AG08396 (cell line): ENCODE data around the gene MIPOL1.
A peak's percentile ranks its signal among the peaks of the same experiment; 100 is the strongest.
"Not testable (repeated sequence)": the region's sequence is repeated elsewhere in the genome, so short reads cannot be mapped to it uniquely, and the experiment has no call there.

Experiments used
- DNase-seq: peaks from one replicate; pipeline ENCODE4 v3.0.0; 2012; ENCODE audit warnings: low spot score, mixed read lengths

MIPOL1 gene

GRCh38 chr14:37284760-37285159 is 87.0 kb downstream of the MIPOL1 start:
- DNase-seq: no peak

- no peak for DNase-seq
These were observed 87.5 kb downstream of the MIPOL1 start for GRCh38 chr14:37285220-37285619.

DNA sequence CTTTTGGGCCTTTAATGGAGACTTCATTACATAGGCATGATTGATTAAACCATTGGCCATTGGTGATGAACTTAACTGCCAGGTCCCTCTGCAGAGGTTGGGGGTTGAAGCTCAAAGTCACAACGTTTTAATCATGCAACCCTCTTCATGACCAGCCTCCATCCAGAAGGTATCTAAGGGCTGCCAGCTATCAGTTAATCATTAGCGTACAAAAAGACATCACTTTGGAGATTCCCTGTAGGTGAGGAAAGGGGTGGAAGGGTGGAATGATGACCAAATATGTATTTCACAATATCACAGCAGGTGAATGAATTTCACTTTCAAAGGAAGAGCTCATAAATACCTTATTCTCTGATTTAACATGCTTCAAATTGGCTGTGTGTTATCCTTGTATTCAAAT is 92.0 kb downstream of the MIPOL1 start:
- DNase-seq: no peak

- not testable (repeated sequence) for DNase-seq
These were observed 97.5 kb downstream of the MIPOL1 start for GRCh38 chr14:37295262-37295661.

DNA sequence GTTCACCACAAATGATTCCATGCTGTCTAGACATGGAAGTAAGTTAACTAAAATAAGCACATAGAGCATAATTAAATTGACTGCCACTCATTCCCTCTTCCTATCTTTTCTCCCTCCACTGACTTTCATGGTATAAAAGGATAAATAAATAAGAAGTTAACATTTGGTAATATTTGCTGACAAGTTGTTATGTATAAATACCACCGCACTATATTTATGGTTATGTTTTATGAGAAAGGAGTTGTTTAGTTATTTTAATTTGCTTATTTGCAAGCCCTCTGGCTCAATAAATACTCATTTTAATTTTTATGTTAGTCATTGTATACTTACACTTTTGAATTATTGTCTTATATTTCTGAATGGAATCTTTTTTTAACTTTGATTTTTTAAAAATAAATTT is 113.5 kb downstream of the MIPOL1 start:
- DNase-seq: no peak

- DNase-seq: no peak
These were observed 121.2 kb downstream of the MIPOL1 start for GRCh38 chr14:37318938-37319337.

DNA sequence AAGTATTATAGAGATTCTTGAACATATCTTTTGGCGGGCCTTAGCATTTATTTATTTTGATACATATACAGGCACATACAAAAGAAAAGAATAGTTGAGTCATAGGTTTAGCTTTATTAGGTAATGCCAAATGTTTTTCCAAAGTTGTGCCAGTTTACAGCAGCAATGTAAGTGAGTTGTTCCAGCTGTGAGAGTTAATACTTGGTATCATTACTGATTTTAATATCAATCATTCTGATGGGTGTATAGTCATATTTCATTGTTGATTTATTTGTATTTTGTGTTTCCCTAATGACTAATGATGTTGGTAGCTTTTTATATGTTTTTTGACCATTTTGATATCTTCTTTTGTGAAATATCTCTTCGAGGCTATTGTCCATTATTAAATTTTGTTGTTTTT is 122.4 kb downstream of the MIPOL1 start:
- DNase-seq: no peak

GRCh38 chr14:37325332-37325731 is 127.6 kb downstream of the MIPOL1 start:
- DNase-seq: no peak

DNA sequence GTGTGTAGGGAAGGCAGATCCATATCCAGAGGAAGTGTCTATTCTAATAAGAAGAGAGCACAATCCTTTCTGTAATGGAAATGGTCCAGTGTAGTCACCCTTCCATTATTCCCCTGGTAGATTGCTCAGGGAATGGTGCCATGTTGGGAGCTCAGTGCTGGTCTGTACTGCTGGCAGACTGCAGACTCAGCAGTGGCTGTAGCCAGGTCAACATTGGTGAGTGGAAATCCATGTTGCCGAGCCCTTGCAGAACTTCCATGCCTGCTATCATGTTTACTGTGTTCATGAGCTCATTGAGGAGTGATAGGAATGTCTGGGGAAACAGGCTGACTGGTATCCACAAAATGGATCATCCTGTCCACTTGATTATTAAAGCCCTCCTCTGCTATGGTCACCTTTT is 128.7 kb downstream of the MIPOL1 start:
- no peak for DNase-seq

DNA sequence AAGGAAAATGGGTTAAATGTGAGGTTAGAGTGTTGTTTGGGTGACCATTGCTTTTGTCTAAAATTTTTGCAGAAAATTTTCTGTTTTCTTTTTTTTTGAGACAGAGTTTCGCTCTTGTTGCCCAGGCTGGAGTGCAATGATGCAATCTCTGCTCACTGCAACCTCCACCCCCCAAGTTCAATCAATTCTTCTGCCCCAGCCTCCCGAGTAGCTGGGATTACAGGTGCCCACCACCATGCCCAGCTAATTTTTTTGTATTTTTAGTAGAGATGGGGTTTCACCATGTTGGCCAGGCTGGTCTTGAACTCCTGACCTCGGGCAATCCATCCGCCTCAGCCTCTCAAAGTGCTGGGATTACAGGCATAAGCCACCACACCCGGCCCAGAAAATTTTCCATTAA is 130.2 kb downstream of the MIPOL1 start:
- DNase-seq: not testable (repeated sequence)

DNA sequence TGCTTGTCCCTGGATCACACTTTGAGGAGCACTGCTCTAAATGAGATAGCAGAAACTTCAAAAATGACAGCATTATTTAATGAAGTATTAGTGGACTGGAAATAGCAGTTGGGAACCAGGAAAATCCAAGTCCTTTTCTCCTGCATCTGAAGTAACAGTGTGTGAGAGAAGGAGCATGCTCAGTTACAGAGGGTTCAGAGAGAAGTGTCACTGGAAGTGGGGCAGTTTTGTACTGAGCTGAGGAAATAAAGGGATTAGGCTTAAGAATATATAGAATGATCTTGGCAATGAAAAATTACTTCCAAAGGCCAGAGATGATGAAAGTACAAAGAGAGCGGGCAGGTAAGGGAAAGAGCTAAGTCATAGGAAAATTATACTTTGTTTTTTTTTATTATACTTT is 130.9 kb downstream of the MIPOL1 start:
- DNase-seq: no peak

DNA sequence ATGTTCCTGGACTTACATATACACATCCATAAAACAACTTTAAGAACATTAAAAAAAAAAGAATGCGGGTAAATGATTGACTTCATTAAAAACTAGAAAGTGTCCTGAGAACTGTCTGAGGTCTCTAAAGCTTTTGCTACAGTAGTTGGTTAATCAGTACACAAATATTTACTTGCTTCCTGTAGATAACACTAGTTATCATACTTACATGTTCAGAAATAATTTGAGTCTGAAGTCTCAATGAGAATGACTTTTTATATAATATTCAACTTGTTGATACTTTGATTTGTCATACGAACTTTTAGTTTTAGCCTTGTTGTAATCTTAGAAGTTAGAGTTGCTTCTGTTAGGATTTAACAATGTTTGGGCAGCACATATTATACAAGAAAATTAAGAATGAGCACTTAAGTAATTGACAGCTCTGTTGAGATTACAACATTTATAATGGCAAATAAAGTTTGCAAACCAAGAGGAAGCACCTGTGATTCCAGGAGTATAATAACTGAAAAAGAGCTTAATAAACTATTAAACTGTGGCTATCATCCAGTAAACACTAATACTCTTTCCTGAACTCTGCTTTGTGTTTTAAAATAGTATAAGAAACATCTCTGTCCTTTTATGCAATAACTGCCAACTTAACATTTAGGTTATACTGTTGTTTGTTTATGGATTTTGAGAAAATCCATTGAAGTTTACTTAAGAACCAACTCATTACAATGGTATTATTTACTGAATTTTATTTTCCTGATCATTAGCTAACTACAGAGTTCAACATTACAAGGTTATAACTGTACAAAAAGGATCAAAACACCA is 131.7 kb downstream of the MIPOL1 start:
- no peak for DNase-seq

GRCh38 chr14:37330910-37331309 is 133.2 kb downstream of the MIPOL1 start:
- DNase-seq: no peak

DNA sequence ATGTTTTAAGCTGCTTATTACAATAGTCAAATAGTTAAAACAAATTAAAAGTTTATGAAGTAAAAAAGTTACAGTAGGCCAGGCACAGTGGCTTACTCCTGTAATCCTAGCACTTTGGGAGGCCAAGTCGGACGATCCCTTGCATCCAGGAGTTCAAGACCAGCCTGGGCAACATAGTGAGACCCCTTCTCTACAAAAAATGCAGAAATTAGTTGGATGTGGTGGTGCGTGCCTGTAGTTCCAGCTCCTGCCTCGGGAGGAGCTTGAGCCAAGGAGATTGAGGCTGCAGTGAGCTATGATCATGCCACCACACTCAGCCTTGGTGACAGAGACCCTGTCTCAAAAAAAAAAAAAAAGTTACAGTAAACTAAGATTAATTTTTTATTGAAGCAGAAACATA is 142.6 kb downstream of the MIPOL1 start:
- DNase-seq: no peak

GRCh38 chr14:37343307-37344094 is 145.8 kb downstream of the MIPOL1 start:
- DNase-seq: peak; percentile 2

GRCh38 chr14:37363661-37364060 is 165.9 kb downstream of the MIPOL1 start:
- no peak for DNase-seq

DNA sequence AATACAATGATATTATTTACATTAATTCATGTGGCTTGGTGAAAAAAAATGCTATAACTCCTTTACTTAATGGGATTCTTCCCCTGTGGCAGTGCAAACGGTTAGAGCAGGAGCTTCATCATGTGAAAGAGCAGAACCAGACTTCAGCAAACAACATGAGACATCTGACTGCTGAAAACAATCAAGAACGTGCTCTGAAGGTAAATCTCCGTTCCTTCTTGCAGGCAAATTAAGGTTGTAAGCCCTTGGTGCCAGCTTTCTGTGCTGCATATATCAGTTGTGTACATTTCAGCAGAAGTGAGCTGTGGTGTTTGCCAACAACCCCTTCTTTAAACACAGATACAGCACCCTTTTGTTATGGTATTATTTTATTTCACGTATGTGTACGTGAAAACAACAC is 171.7 kb downstream of the MIPOL1 start:
- no peak for DNase-seq

- no peak for DNase-seq
These were observed 177.8 kb downstream of the MIPOL1 start for GRCh38 chr14:37375566-37375965.

GRCh38 chr14:37376944-37377609 is 179.3 kb downstream of the MIPOL1 start:
- no peak for DNase-seq

GRCh38 chr14:37384870-37385596 is 187.3 kb downstream of the MIPOL1 start:
- DNase-seq: no peak

- DNase-seq: not testable (repeated sequence)
These were observed 199.6 kb downstream of the MIPOL1 start for GRCh38 chr14:37397157-37397940.

- no peak for DNase-seq
These were observed 200.1 kb downstream of the MIPOL1 start for GRCh38 chr14:37397941-37398215.
